Measurements from ENCODE around the gene NSFL1C.
"Not testable (repeated sequence)": the region's sequence is repeated elsewhere in the genome, so short reads cannot be mapped to it uniquely, and the experiment has no call there.

Gene NSFL1C

GRCh38 chr20:1503564-1504227 lies 37.0 kb upstream of the NSFL1C start:
- peak; percentile 68 for DNase-seq (ENCODE audit: extremely low read depth, low read depth)

GRCh38 chr20:1500496-1500895 lies 33.8 kb upstream of the NSFL1C start:
- TF ChIP-seq CTCF (IDR thresholded peaks at IDR 0.05; ENCODE audit: low read depth, low read length): no peak
- no peak for DNase-seq (ENCODE audit: extremely low read depth, low read depth)

More at GRCh38 chr20:1503564-1504227, 37.0 kb upstream of the NSFL1C start:
- peak; percentile 100 for TF ChIP-seq CTCF (IDR thresholded peaks at IDR 0.05; ENCODE audit: low read depth, low read length)

- no peak for TF ChIP-seq CTCF (IDR thresholded peaks at IDR 0.05; ENCODE audit: low read depth, low read length)
Measured at GRCh38 chr20:1499528-1500420, 33.1 kb upstream of the NSFL1C start.

GRCh38 chr20:1497371-1497770 lies 30.7 kb upstream of the NSFL1C start:
- not testable (repeated sequence) for DNase-seq (ENCODE audit: extremely low read depth, low read depth)

More at GRCh38 chr20:1499528-1500420, 33.1 kb upstream of the NSFL1C start:
- no peak for DNase-seq (ENCODE audit: extremely low read depth, low read depth)

- no peak for DNase-seq (ENCODE audit: extremely low read depth, low read depth)
- TF ChIP-seq CTCF (IDR thresholded peaks at IDR 0.05; ENCODE audit: low read depth, low read length): no peak
Measured at GRCh38 chr20:1496930-1497329, 30.3 kb upstream of the NSFL1C start.

GRCh38 chr20:1494436-1494835 lies 27.8 kb upstream of the NSFL1C start:
- no peak for DNase-seq (ENCODE audit: extremely low read depth, low read depth)
- no peak for TF ChIP-seq CTCF (IDR thresholded peaks at IDR 0.05; ENCODE audit: low read depth, low read length)

- DNase-seq (ENCODE audit: extremely low read depth, low read depth): no peak
- no peak for TF ChIP-seq CTCF (IDR thresholded peaks at IDR 0.05; ENCODE audit: low read depth, low read length)
Measured at GRCh38 chr20:1493536-1493935, 26.9 kb upstream of the NSFL1C start.
